SU-DHL-6 (cell line): Measurements from ENCODE around the gene ATIC.

ENCODE experiments used
- EZH2phosphoT487 ChIP-seq: fragments of 200-600 bp; sonication (generic), shearing (Covaris generic); conservative IDR thresholded peaks from 2 replicates; pipeline ENCODE4 v1.6.1; 2018; ENCODE audit warnings: mild to moderate bottlenecking, antibody characterized with exemption, low read length, moderate library complexity, mixed read lengths
- TF ChIP-seq, protein P1 (sequence below): fragments of 200-600 bp; sonication (generic); IDR thresholded peaks from one replicate; pipeline ENCODE4 v1.5.1; 2017; ENCODE audit warnings: antibody characterized with exemption, mild to moderate bottlenecking, low read length, moderate library complexity; ENCODE audit not compliant: insufficient read depth, poor library complexity, severe bottlenecking

GRCh38 chr2:215338883-215339679 lies 27.2 kb downstream of the ATIC start:
- TF ChIP-seq, protein P1, sequence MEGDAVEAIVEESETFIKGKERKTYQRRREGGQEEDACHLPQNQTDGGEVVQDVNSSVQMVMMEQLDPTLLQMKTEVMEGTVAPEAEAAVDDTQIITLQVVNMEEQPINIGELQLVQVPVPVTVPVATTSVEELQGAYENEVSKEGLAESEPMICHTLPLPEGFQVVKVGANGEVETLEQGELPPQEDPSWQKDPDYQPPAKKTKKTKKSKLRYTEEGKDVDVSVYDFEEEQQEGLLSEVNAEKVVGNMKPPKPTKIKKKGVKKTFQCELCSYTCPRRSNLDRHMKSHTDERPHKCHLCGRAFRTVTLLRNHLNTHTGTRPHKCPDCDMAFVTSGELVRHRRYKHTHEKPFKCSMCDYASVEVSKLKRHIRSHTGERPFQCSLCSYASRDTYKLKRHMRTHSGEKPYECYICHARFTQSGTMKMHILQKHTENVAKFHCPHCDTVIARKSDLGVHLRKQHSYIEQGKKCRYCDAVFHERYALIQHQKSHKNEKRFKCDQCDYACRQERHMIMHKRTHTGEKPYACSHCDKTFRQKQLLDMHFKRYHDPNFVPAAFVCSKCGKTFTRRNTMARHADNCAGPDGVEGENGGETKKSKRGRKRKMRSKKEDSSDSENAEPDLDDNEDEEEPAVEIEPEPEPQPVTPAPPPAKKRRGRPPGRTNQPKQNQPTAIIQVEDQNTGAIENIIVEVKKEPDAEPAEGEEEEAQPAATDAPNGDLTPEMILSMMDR: no peak
- TF ChIP-seq EZH2phosphoT487: no peak
